DOHH2 (cell line): ENCODE measurements around the gene USP40.

ENCODE experiments used
- H3F3A ChIP-seq: fragments of 200-600 bp; sonication (generic), shearing (Covaris generic); 2 replicates; pipeline ENCODE4 v1.6.0; 2016; ENCODE audit warnings: antibody characterized with exemption, mild to moderate bottlenecking; ENCODE audit not compliant: control insufficient read depth, insufficient read depth
- H3K27ac ChIP-seq: fragments of 200-600 bp; sonication (generic); 2 replicates; pipeline ENCODE4 v1.5.1; 2014; ENCODE audit warnings: low read depth, mild to moderate bottlenecking, low read length, moderate library complexity
- H3K27me3 ChIP-seq: fragments of 200-600 bp; sonication (generic); 2 replicates; pipeline ENCODE4 v1.6.1; 2014; ENCODE audit warnings: mild to moderate bottlenecking, low read length, mixed read lengths; ENCODE audit not compliant: control insufficient read depth
- H3K36me3 ChIP-seq: fragments of 200-600 bp; sonication (generic); 2 replicates; pipeline ENCODE4 v1.6.1; 2014; ENCODE audit warnings: mild to moderate bottlenecking, low read length, moderate library complexity, mixed read lengths; ENCODE audit not compliant: control insufficient read depth
- H3K4me1 ChIP-seq: fragments of 200-600 bp; sonication (generic); 2 replicates; pipeline ENCODE4 v1.6.1; 2014; ENCODE audit warnings: mild to moderate bottlenecking, low read length, mixed read lengths; ENCODE audit not compliant: control insufficient read depth
- H3K4me2 ChIP-seq: fragments of 200-600 bp; sonication (generic); 2 replicates; pipeline ENCODE4 v1.6.0; 2014; ENCODE audit warnings: mild to moderate bottlenecking, low read length, moderate library complexity
- H3K4me3 ChIP-seq: fragments of 200-600 bp; sonication (generic); 2 replicates; pipeline ENCODE4 v1.5.1; 2014; ENCODE audit warnings: mild to moderate bottlenecking, low read length, mixed read lengths
- H3K79me2 ChIP-seq: fragments of 200-600 bp; sonication (generic); 2 replicates; pipeline ENCODE4 v1.6.1; 2014; ENCODE audit warnings: mild to moderate bottlenecking, low read length, mixed read lengths; ENCODE audit not compliant: control insufficient read depth
- H3K9me2 ChIP-seq: fragments of 200-600 bp; sonication (generic); replicated peaks from 2 replicates; pipeline ENCODE4 v1.6.1; 2014; ENCODE audit warnings: mild to moderate bottlenecking, low read length, mixed read lengths; ENCODE audit not compliant: control insufficient read depth
- H3K9me3 ChIP-seq: fragments of 200-600 bp; sonication (generic); 2 replicates; pipeline ENCODE4 v1.6.1; 2014; ENCODE audit warnings: antibody characterized with exemption, low read length, mixed read lengths; ENCODE audit not compliant: control insufficient read depth, insufficient read depth
- H4K20me1 ChIP-seq: fragments of 200-600 bp; sonication (generic); 2 replicates; pipeline ENCODE4 v1.6.0; 2014; ENCODE audit warnings: low read depth, mild to moderate bottlenecking, antibody characterized with exemption, low read length, moderate library complexity; ENCODE audit not compliant: control insufficient read depth, insufficient read depth
- CTCF ChIP-seq: fragments of 200-600 bp; sonication (generic); IDR thresholded peaks from one replicate; pipeline ENCODE4 v1.5.1; 2014; ENCODE audit warnings: antibody characterized with exemption, mild to moderate bottlenecking, low read depth, low read length; ENCODE audit not compliant: poor library complexity, severe bottlenecking
- EZH2phosphoT487 ChIP-seq: fragments of 200-600 bp; sonication (generic); IDR thresholded peaks from 2 replicates; pipeline ENCODE4 v1.6.1; 2017; ENCODE audit warnings: borderline replicate concordance, mild to moderate bottlenecking, antibody characterized with exemption, low read length, moderate library complexity, mixed read lengths

USP40 gene

GRCh38 chr2:233441161-233442027, 125.2 kb downstream of the USP40 start:
- no peaks in the 10 kb centered on the region for H3K79me2 ChIP-seq
- peaks cover 52% of the 10 kb centered on the region for H3K36me3 ChIP-seq
- H3K4me2 ChIP-seq = no peak overlapping the region
- no peaks in the 10 kb centered on the region for H3K27me3 ChIP-seq
- peaks cover 11% of the 10 kb centered on the region for H3K4me1 ChIP-seq
- peaks cover 4% of the 10 kb centered on the region; the same call in 1 of the 2 replicates for H4K20me1 ChIP-seq
- no peaks in the 10 kb centered on the region for H3K9me3 ChIP-seq
- no peak overlapping the region for H3K4me3 ChIP-seq
- no peak for TF ChIP-seq EZH2phosphoT487
- TF ChIP-seq CTCF = no peak
- no peaks in the 10 kb centered on the region; the same call in 1 of the 2 replicates for H3F3A ChIP-seq
- no peak overlapping the region for H3K27ac ChIP-seq
- H3K9me2 ChIP-seq = no peaks in the 10 kb centered on the region

- TF ChIP-seq CTCF (no peak), EZH2phosphoT487 (no peak)
- H3K36me3 ChIP-seq = peaks cover 52% of the 10 kb centered on the region
- H3K9me3 ChIP-seq = no peaks in the 10 kb centered on the region
- peaks cover 11% of the 10 kb centered on the region for H3K4me1 ChIP-seq
- H3K79me2 ChIP-seq = no peaks in the 10 kb centered on the region
- no peaks in the 10 kb centered on the region; the same call in 1 of the 2 replicates for H3F3A ChIP-seq
- H3K27ac ChIP-seq = no peak overlapping the region
- no peaks in the 10 kb centered on the region for H3K27me3 ChIP-seq
- no peak overlapping the region for H3K4me3 ChIP-seq
- peaks cover 4% of the 10 kb centered on the region; the same call in 1 of the 2 replicates for H4K20me1 ChIP-seq
- H3K4me2 ChIP-seq = no peak overlapping the region
- H3K9me2 ChIP-seq = no peaks in the 10 kb centered on the region
Observed at GRCh38 chr2:233440714-233441113, 125.9 kb downstream of the USP40 start.

GRCh38 chr2:233440314-233440713, 126.3 kb downstream of the USP40 start:
- peaks cover 4% of the 10 kb centered on the region; the same call in 1 of the 2 replicates for H4K20me1 ChIP-seq
- no peaks in the 10 kb centered on the region for H3K79me2 ChIP-seq
- H3K36me3 ChIP-seq = peaks cover 52% of the 10 kb centered on the region
- peaks cover 11% of the 10 kb centered on the region for H3K4me1 ChIP-seq
- H3F3A ChIP-seq = no peaks in the 10 kb centered on the region; the same call in 1 of the 2 replicates
- TF ChIP-seq EZH2phosphoT487 = no peak
- TF ChIP-seq CTCF = no peak
- no peaks in the 10 kb centered on the region for H3K27me3 ChIP-seq
- no peaks in the 10 kb centered on the region for H3K9me2 ChIP-seq
- no peak overlapping the region for H3K4me3 ChIP-seq
- no peak overlapping the region for H3K4me2 ChIP-seq
- no peaks in the 10 kb centered on the region for H3K9me3 ChIP-seq
- H3K27ac ChIP-seq = no peak overlapping the region
